Daoy (cell line): Measurements from ENCODE around the gene UNC13C. TPM values are rescaled to one million over a fixed set of nuclear protein-coding genes. Genes with fewer than 3 reads are reported as not detected.
"Not testable (repeated sequence)": the region's sequence is repeated elsewhere in the genome, so short reads cannot be mapped to it uniquely, and the experiment has no call there.

Source experiments
- DNase-seq: peaks from one replicate; pipeline ENCODE4 v3.0.0-alpha.2; 2015; ENCODE audit warnings: low read depth
- total RNA-seq: library from RNA; depleted of rRNA; stranded (reverse); fragments of >200 nt; shearing (Covaris generic); gene quantifications from 2 replicates; pipeline ENCODE4 v1.2.3, GENCODE V29; 2014; rRNA removed

The UNC13C gene
- 0.09 and 0.11 TPM in 2 replicates for total RNA-seq

DNA sequence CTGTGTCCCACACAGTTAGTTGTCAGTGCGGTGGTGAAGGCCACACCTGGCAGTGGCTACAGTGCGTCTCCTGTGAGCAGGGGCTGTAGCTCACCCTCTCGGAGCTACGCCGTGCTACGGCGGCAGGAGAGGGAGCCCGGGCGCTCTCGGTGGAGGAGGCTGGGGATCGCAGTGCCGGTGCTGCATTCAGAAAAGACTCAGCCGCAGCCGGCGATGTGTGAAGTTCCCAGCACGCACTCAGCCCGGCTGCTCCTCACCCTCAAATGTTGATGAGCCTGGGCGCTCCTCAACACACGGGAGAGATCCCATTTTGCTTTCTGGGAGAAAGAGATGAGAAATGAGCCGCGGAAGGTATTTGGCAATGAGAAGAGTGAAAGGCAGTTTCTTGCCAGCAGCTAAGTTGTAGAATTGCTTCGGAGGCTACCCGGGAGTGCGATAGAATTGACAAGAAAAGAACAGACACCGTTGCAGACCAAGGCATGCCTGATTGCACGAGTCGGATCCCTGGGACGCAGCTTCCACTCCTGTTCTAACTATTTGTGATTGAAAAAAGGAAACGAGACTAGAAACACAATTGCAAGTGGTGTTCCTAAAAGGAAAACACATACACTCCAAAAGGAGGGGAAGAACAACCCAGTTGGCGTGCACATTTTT, at the start of gene UNC13C:
Gene UNC13C, plus strand, starts transcription at position 189 of the 654 bp plus-strand sequence. CDS start 34,463 bp downstream, outside the sequence.
- no peak for DNase-seq

DNA sequence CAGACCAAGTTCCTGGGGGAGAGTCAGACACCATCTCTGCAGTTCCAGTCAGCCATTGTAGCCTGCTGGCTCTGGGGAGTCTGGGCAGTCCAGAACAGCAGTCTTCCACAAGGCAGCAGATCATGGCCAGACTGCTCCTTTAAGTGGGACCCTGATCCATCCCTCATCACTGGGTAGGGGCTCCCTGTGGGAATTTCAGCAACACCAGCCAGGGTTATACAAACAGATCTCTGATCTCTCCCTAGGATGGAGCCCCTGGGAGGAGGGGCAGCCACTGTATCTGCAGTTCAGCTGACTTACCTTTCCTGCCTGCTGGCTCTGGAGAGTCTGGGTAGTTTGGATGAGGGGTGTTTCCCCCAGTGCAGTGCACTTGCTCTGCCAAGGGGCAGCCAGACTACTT, 42.1 kb upstream of the UNC13C start:
- no peak for DNase-seq

DNA sequence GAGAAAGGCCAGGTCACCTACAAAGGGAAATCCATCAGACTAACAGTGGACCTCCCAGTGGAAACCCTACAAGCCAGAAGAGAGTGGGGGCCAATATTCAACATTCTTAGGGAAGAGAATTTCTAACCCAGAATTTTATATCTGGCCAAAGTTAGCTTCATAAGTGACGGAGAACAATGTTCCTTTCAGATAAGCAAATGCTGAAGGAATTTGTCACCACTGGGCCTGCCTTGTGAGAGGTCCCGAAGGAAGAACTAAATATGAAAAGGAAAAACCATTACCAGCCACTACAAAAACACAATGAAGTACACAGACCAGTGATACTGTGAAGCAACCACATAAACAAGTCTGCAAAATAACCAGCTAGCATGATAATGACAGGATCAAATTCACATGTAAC, 40.6 kb upstream of the UNC13C start:
- DNase-seq, result not testable (repeated sequence)

DNA sequence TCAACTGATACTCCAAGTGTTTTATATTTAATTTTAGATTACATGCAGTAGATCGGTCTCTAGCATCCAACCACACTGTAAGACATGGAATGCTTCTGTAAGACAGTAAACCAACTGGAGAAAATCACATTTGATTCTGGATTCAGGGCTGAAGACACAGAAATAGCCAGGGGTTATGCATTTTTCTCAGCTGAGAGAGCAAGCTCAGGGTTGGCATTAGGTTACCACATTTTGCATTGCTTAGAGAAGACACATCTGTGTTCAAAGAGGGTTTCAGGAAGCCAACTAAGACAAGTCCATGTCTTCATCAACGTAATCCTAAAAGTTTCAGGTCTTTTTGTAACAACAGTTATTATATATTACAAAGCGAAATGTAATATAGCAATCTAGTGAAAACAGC, 27.7 kb upstream of the UNC13C start:
- no peak for DNase-seq

DNA sequence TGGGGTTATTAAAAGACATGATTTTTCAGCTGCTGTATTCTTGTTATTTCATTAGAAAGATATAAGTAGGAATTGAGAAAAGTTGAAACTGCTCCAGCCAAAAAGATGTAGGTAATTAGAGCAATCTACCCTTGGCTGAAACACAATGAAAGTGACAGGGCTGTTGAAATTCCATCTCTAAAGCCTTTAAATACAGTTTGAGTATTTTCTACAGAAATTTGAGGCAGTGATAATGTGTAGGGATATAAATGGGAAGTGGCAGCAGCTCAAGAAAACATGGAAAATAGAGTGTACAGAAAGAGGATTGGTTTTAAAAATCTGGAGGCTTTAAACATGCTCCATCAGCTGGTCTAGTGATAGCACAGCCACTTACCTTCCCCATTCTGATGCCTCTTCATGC, 22.8 kb upstream of the UNC13C start:
- no peak for DNase-seq

DNA sequence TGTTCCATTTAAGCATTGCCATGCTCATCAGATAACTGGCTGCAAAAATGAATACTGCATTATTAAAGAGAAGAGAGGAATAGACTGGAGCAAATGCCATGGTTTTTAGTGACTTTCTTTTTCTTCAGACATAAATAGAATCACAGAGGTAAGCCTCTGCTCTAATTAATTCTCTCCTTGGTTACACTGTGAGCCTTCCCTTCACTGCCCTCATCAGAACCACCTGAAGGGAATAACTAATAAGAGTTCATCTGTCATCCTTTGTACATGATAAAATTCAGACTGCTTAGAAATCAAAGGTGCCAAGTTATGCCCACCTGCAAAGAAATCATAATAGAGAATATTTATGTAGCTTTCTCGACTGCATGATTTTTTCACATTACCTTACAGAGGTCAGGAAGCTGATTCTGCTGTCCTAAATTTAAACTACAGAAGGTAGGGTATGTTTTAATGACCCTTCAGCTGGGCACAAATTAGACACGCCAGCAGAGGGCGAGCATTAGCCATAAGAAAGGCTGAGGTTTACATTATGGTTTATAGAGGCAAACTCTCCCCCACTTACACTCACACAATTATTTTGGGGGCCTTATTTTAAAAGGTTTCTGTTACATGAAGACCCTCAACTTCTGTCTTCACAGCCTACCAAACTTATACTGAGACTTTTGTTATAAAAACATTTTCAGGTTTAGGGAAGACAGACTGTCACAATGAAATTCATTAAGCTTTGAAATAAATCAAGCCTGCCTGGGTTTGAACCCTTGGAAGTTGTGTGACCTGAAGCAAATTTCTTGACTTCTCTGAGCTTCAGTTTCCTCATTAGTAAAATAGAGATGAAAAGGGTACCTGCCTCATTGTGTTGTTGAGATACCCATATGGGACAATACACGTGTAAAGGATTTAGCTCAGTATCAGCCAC, 15.3 kb upstream of the UNC13C start:
- no peak for DNase-seq

DNA sequence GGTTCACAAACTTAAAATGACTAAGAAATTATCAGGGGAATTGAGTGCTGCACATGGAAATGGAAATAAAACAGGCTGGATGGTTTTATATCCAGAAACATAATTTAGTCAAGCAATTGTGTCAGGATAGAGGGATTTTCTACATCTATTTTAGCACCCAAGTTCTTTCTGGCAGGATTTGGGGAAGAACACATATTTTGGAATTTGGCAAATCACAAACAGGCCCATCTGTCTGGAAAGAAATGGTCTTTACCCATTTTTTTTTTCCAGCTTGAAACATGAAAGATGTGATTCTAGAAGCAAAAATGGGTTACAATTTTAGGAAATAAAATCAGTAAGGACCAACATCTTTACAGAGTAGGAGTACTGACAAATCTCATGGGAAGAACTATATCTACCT, 14.4 kb upstream of the UNC13C start:
- no peak for DNase-seq

DNA sequence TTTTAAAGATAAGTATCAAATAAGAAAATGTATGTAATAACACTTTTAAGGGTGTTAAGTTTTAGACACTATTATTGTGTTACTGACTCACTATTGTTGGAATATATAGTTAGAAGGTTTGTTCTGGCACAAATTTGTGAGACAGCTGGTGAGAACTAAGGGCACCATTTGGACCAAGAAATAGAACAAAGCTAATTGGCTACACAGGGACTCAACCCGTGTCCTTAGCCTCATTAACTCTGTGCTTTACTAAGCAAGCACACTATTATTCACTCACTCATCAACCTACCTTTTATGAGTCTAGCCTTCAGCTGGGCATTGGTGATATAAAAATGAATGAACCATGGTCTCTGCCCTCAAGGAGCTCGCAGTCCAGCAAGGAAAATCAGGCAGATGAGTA, 4.1 kb upstream of the UNC13C start:
- DNase-seq, result no peak

DNA sequence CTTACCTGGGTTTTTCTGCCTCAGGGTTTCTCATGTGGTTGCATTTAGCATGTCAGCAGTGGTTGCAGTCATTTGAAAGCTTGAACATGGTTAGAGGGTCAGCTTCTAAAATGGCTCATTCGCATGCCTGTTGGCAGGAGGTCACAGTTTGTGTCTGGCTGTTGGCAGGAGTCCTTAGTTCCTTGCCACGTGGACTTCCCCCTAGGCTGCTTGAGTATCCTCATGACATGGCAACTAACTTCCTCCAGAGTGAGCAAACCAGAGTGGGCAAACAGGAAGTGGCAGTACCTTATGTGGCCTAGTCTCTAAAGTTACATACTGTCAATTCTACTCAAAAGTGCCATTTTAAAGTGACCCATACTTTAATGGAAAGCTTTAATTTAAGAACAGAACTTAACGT, 3.4 kb upstream of the UNC13C start:
- no peak for DNase-seq

DNA sequence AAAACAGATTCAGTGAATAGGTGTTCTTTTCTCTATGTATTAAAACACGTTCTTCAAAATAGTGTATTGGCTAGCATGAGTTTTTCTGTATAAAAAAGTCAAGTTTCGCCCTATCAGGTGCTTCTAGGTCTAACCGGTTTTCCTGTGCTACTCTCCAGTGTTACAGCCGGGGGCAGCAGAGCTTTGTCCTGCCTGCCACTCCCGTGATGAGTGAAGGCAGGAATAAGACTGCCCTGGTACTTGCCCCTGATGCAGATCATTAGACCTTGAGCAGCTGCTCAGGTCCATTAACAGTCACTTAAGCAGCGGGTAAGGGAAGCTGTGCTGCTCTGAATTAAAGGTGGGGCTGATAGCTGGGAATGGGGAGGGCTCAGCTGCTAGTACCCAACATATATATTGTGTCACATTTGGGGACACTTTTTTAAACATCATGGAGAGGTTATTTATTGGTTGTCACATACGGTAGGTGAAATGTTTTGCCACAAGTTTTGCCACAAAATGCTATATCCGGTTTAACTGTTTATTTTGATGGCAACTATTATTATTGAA, 1.3 kb upstream of the UNC13C start:
- no peak for DNase-seq

DNA sequence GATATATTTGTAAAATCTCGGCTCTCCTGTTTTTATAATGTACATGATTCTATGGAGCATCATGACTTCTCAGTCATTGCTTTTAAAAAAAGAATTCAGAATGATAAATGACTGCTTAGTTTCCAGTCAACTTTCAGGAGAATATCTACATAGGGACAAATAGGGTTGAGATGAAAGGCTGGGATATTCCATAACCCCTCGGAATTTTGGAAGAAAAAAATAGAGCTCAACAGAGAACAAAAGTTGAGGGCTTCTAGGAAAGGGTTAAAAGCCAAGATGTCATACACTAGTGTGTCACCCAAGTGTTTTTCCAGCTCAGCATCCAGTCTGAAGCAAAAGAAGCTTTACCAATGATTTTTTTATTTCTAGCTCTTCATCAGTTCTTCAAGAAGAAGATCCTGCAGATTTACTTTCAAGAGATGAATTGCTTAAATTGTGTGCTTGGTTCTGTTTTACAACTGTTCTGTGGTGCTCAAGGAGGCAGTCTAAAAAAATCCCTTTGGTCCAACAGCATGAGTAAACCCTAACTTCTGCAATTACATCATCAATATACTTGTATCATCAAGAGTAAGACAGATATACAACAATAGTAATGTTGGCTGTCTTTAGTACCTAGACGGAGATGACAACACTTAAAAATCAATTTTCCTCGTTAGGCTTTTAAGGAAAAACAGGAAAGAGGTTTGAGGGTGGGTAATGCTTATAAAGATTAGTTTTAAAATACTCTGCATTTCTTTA, 979 bp downstream of the UNC13C start:
- no peak for DNase-seq

DNA sequence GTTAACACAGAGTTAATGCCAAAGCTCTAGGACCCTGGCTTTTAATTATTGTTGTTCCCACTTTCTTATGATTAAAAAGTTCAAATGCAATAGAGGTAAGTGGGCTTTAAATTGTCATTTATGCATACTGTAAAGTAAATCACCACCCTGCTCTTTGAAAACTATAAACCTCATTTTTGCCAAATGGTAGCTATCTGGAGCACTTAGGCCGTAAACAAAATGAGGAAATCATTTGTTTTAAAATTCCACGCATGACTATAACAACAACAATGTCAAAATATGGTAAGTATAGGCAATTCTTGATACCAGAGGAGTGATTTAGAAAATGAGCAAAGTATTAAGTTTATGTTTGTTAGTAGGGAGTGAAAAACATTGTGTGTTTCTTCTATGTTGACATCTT, 1.8 kb downstream of the UNC13C start:
- DNase-seq, result no peak

DNA sequence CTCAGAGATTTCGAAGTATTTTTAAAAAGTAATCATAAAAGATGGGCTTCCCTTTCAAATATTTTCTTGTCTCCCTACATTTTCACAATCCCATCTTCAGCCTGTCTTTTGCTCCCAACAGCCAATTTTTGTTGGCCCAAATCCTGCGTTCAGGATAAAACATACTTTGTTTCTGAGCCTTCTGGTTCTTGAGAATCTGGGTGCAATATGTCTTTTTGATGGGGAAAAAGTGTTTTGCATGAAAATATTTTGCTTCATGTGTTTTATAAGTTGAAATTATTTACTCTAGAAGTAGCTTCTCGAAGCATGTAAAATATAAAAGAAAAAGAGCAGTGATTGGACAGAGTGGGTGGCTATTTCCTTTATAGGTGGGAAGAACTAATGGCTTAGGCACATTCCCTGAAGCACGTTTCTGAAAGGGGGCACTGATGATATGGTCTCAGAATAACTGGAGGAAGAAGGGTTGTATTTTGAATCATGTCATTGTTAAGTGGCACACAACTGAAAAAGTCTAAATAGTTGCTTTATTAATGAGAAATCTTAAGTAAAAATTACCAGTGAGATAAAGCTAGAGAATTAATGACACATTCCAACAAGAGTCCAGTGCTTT, 3.9 kb downstream of the UNC13C start:
- no peak for DNase-seq

DNA sequence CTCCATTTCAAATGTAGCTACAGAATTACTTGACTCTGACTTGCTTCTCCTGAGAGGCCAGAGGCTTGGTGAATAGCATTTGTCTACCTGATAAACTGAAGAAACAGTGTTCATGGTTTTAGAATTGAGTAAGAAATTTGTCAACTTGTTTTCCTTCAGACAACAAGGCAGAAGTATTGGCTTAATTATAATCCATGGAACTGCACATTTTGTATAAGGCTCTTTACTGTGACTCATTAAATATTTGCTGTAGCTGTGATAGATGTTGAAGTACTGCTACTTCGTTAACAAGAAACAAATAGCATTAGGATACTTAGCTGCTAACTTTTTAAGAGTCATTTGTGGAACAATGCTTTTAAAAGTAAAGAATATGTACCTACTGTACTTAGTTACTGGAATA, 4.6 kb downstream of the UNC13C start:
- DNase-seq, result no peak

DNA sequence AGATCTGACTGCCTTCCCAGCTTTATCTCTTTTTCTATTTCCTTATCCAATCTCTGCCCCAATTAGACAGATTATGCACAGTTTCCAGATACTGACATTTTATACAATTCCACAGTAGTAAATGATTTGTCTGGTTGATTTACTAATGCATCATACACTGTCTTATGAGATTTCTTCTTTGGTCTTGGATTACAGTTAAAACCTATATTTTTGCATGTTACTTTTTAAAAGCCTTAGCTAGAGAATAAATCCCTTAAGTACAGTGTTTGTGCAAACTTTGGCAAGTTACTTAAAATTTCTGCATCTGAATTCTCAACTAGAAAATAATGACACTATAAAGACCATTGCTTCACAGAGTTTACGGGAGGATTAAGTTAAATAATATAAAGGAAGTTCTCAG, 6.0 kb downstream of the UNC13C start:
- DNase-seq, result no peak

DNA sequence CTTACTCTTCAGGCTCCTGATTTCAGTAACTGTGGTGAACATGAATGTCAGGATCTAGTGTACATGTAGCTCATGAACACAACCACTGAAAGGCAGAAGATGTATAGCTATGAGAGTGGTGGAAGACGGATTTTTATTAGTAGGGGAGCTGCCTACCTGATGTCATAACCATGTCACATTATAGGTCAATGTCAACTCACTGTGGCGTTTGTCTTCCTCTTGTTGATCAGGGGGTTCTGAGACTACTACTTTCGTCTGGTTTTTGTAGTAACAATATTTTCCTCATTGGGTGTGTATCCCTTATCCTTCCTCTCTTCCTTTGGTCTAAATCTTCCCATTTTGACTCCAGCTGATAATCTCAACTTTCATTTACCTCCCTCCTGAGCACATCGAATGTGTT, 7.3 kb downstream of the UNC13C start:
- no peak for DNase-seq

DNA sequence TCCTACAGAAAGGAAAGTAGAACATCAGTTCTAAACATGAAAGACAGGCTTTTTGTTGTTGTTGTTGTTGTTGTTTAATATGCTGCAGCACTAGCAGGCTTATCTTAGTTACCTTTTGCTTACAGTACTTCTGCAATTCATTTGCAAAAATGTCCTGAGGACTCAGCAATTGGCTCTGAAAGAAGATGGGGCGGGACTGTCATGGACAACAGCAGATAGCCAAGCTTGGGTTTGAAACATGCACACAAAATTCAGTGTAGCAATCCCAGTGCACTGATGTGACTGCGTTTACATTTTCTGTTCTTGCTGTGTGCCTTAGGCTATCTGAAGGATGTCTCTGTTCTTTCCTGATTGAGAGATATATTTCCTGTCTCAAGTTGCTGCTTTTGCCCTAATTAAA, 9.2 kb downstream of the UNC13C start:
- DNase-seq, result no peak

DNA sequence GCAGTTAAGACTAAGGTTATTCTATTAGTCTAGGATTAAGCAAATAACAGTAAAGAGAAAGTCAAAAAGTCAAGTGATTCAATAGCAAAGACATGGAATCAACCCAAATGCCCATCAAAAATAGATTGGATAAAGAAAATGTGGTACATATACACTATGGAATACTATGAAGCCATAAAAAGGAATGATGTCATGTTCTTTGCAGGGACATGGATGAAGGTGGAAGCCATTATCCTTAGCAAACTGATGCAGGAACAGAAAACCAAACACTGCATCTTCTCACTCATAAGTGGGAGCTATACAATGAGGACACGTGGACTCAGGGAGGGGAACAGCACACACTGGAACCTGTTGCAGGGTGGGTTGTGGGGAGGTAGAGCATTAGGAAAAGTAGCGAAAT, 29.0 kb downstream of the UNC13C start:
- no peak for DNase-seq

DNA sequence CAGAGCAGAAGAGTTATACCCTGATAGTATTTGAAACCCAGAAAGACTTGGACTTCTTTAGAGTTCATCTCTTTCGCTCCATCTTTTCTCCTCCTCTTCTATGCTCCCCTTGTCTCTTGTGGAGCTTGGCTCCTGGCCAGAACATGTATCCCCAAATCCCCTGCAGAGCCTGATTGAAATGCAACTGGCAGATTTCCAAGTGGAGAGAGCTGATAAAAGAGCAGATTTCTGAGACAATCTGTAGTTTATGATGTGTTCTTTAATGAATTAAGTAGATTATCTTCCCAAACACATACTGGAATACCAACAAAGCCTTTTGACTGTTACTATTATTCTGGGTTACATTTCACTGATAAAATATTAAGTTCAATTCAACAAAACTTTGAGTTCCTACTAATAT, 33.4 kb downstream of the UNC13C start:
- DNase-seq, result no peak

DNA sequence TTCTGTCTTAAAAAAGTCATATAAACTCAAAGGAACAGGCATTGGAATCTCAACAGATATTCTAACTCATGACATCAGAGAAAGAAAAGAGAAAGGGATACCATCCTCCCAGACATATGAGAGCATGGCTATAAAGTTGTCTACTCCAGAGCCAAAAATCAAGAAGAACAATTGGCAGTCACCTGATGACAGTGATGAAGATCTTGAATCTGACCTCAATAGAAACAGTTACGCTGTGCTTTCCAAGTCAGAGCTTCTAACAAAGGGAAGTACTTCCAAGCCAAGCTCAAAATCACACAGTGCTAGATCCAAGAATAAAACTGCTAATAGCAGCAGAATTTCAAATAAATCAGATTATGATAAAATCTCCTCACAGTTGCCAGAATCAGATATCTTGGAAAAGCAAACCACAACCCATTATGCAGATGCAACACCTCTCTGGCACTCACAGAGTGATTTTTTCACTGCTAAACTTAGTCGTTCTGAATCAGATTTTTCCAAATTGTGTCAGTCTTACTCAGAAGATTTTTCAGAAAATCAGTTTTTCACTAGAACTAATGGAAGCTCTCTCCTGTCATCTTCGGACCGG, 35.9 kb downstream of the UNC13C start:
- DNase-seq, result no peak

DNA sequence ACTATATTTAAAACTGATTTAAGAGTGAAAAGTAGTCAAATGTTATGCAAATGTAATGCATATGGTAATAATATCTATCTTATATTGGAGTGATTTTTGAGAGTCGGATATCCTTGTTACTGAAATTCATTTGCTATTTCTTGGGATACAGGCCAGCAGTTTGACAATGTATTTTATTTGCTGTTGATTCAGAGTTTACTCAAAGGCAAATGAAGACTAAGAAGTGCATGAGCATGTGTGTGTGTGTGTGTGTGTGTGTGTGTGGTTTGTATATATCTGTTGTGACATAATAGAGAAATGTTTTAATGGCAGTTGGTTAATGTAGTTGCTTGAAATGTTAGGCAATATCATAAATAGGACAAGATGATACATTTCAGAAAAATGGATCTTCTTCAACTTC, 39.0 kb downstream of the UNC13C start:
- no peak for DNase-seq
